Neural progenitor cell (in vitro differentiated cells): ENCODE data around the gene EGLN1.

Source experiments
- CTCF ChIP-seq: fragments of 200-600 bp; sonication (generic); IDR thresholded peaks from 2 replicates; pipeline ENCODE4 v1.5.1; 2017; ENCODE audit warnings: antibody characterized with exemption, mild to moderate bottlenecking
- EZH2 ChIP-seq: fragments of 200-600 bp; sonication (generic); IDR thresholded peaks from 2 replicates; pipeline ENCODE4 v1.6.1; 2017; ENCODE audit warnings: antibody characterized with exemption, mild to moderate bottlenecking, moderate library complexity
- EZH2phosphoT487 ChIP-seq: fragments of 200-600 bp; sonication (generic); IDR thresholded peaks from 2 replicates; pipeline ENCODE4 v1.6.1; 2017; ENCODE audit warnings: antibody characterized with exemption

- no peak for TF ChIP-seq CTCF
- TF ChIP-seq EZH2phosphoT487: no peak
- no peak for TF ChIP-seq EZH2
Measured at GRCh38 chr1:231334952-231335351, 87.1 kb downstream of the EGLN1 start.
